H9 (cell line): ENCODE data around the gene TMEM190. TPM values are rescaled to one million over a fixed set of nuclear protein-coding genes. Genes with fewer than 3 reads are reported as not detected.

Experiments
- DNase-seq: peaks from one replicate; pipeline ENCODE4 v3.0.0-alpha.2; 2017
- H2AFZ ChIP-seq: one replicate; pipeline ENCODE4 v1.6.1; 2013; ENCODE audit warnings: mild to moderate bottlenecking, low read length, control low read depth, moderate library complexity
- H2AK5ac ChIP-seq: 2 replicates; pipeline ENCODE4 v1.6.1; 2013; ENCODE audit warnings: low read length, control low read depth, mixed read lengths; ENCODE audit not compliant: insufficient read length
- H2BK120ac ChIP-seq: one replicate; pipeline ENCODE4 v1.6.1; 2013; ENCODE audit warnings: low read depth, mild to moderate bottlenecking, low read length, control low read depth, inconsistent platforms; ENCODE audit not compliant: poor library complexity, severe bottlenecking
- H2BK12ac ChIP-seq: 2 replicates; pipeline ENCODE4 v1.6.1; 2013; ENCODE audit warnings: low read length, control low read depth, mixed read lengths, low read depth; ENCODE audit not compliant: insufficient read length
- H2BK15ac ChIP-seq: 2 replicates; pipeline ENCODE4 v1.6.1; 2013; ENCODE audit warnings: low read depth, low read length, control low read depth
- H2BK20ac ChIP-seq: one replicate; pipeline ENCODE4 v1.6.1; 2013; ENCODE audit warnings: low read depth, mild to moderate bottlenecking, low read length, control low read depth, inconsistent platforms; ENCODE audit not compliant: poor library complexity, severe bottlenecking
- H2BK5ac ChIP-seq: 2 replicates; pipeline ENCODE4 v1.6.1; 2013; ENCODE audit warnings: low read length, control low read depth, mixed read lengths; ENCODE audit not compliant: insufficient read length
- H3K14ac ChIP-seq: 2 replicates; pipeline ENCODE4 v1.6.1; 2013; ENCODE audit warnings: low read length, control low read depth; ENCODE audit not compliant: insufficient read depth
- H3K18ac ChIP-seq: 2 replicates; pipeline ENCODE4 v1.6.1; 2013; ENCODE audit warnings: low read depth, mild to moderate bottlenecking, mixed read lengths, low read length, control low read depth; ENCODE audit not compliant: insufficient read length
- H3K23ac ChIP-seq: 2 replicates; pipeline ENCODE4 v1.6.1; 2013; ENCODE audit warnings: low read length, control low read depth, mixed read lengths, low read depth; ENCODE audit not compliant: insufficient read length
- H3K23me2 ChIP-seq: 2 replicates; pipeline ENCODE4 v1.6.1; 2013; ENCODE audit warnings: low read depth, mild to moderate bottlenecking, mixed read lengths, low read length, control low read depth; ENCODE audit not compliant: insufficient read length, poor library complexity, severe bottlenecking
- H3K27ac ChIP-seq: 2 replicates; pipeline ENCODE4 v1.5.1; 2013; ENCODE audit warnings: low read length, control low read depth, mixed read lengths, low read depth; ENCODE audit not compliant: insufficient read length
- H3K27me3 ChIP-seq: 2 replicates; pipeline ENCODE4 v1.6.1; 2013; ENCODE audit warnings: low read length, control low read depth, inconsistent platforms; ENCODE audit not compliant: insufficient read depth
- H3K4ac ChIP-seq: 2 replicates; pipeline ENCODE4 v1.6.1; 2013; ENCODE audit warnings: low read depth, mild to moderate bottlenecking, control low read depth, inconsistent platforms, low read length, moderate library complexity
- H3K4me1 ChIP-seq: 2 replicates; pipeline ENCODE4 v1.6.1; 2013; ENCODE audit warnings: low read length, control low read depth, inconsistent platforms; ENCODE audit not compliant: insufficient read depth
- H3K4me2 ChIP-seq: 2 replicates; pipeline ENCODE4 v1.6.1; 2013; ENCODE audit warnings: low read length, control low read depth, mixed read lengths; ENCODE audit not compliant: insufficient read length, insufficient read depth
- H3K56ac ChIP-seq: 2 replicates; pipeline ENCODE4 v1.6.1; 2013; ENCODE audit warnings: low read depth, mild to moderate bottlenecking, mixed read lengths, low read length, control low read depth; ENCODE audit not compliant: insufficient read length
- H3K79me1 ChIP-seq: 2 replicates; pipeline ENCODE4 v1.6.1; 2013; ENCODE audit warnings: low read depth, mild to moderate bottlenecking, moderate library complexity, low read length, control low read depth, inconsistent platforms; ENCODE audit not compliant: insufficient read depth, poor library complexity, severe bottlenecking
- H3K79me2 ChIP-seq: 2 replicates; pipeline ENCODE4 v1.6.1; 2013; ENCODE audit warnings: low read length, control low read depth, inconsistent platforms; ENCODE audit not compliant: insufficient read depth
- H3K9ac ChIP-seq: 2 replicates; pipeline ENCODE4 v1.6.1; 2013; ENCODE audit warnings: low read length, control low read depth, mixed read lengths; ENCODE audit not compliant: insufficient read length; ENCODE audit errors: extremely low read depth
- H3K9me3 ChIP-seq: one replicate; pipeline ENCODE4 v1.6.1; 2013; ENCODE audit warnings: low read depth, low read length, inconsistent platforms; ENCODE audit not compliant: control insufficient read depth
- H3T11ph ChIP-seq: one replicate; pipeline ENCODE4 v1.6.1; 2013; ENCODE audit warnings: mild to moderate bottlenecking, low read length, control low read depth, inconsistent platforms
- H4K20me1 ChIP-seq: one replicate; pipeline ENCODE4 v1.6.1; 2013; ENCODE audit not compliant: control insufficient read depth, insufficient read length, insufficient read depth
- H4K5ac ChIP-seq: 2 replicates; pipeline ENCODE4 v1.6.1; 2013; ENCODE audit warnings: low read depth, mild to moderate bottlenecking, mixed read lengths, low read length, control low read depth; ENCODE audit not compliant: insufficient read length
- H4K8ac ChIP-seq: replicated peaks from 2 replicates; pipeline ENCODE4 v1.6.1; 2013; ENCODE audit warnings: low read length, control low read depth, mixed read lengths, low read depth; ENCODE audit not compliant: insufficient read length
- H4K91ac ChIP-seq: 2 replicates; pipeline ENCODE4 v1.6.1; 2013; ENCODE audit warnings: low read depth, mild to moderate bottlenecking, moderate library complexity, mixed read lengths, low read length, control low read depth; ENCODE audit not compliant: insufficient read length
- H3K27ac Mint-ChIP-seq, 3 experiments: 2 replicates in 2 of 3; 3 replicates in 1 of 3; pipeline ENCODE4 v1.8.0; 2020 to 2021; ENCODE audit warnings: mixed read lengths in 3 of 3, mild to moderate bottlenecking in 1 of 3, moderate library complexity in 1 of 3
- H3K27me3 Mint-ChIP-seq: 2 replicates; pipeline ENCODE4 v1.8.0; 2021; ENCODE audit warnings: low read depth, mild to moderate bottlenecking, moderate library complexity, mixed read lengths
- H3K36me3 Mint-ChIP-seq, 3 experiments: 2 replicates in 2 of 3; 3 replicates in 1 of 3; pipeline ENCODE4 v1.8.0; 2020 to 2021; ENCODE audit warnings: low read depth in 3 of 3, mixed read lengths in 3 of 3; ENCODE audit not compliant: insufficient read depth in 1 of 3
- H3K4me1 Mint-ChIP-seq, 2 experiments: 2 replicates each; pipeline ENCODE4 v1.8.0; 2020; ENCODE audit warnings: mixed read lengths in 2 of 2
- H3K4me3 Mint-ChIP-seq, 2 experiments: 2 replicates in 1 of 2; 3 replicates in 1 of 2; pipeline ENCODE4 v1.8.0; 2020 to 2021; ENCODE audit warnings: mild to moderate bottlenecking in 2 of 2, mixed read lengths in 2 of 2, moderate library complexity in 1 of 2
- H3K9me3 Mint-ChIP-seq, 2 experiments: 2 replicates in 1 of 2; 3 replicates in 1 of 2; pipeline ENCODE4 v1.8.0; 2020; ENCODE audit warnings: mild to moderate bottlenecking in 2 of 2, mixed read lengths in 2 of 2, moderate library complexity in 1 of 2
- CTCF ChIP-seq: fragments of 200-600 bp; sonication (generic); conservative IDR thresholded peaks from 3 replicates; pipeline ENCODE4 v1.8.0; 2021; ENCODE audit warnings: antibody characterized with exemption, mild to moderate bottlenecking
- WGBS: extraction: QIAGEN DNeasy Blood & Tissue Kit; methylation state at CpG from one replicate; pipeline ENCODE4 v1.1.7; 2013; ENCODE audit warnings: missing lambda C conversion rate, low lambda C conversion rate, mixed read lengths; ENCODE audit not compliant: insufficient read length; ENCODE audit errors: extremely low coverage; 5-methylcytosine and 5-hydroxymethylcytosine counted together
- total RNA-seq: library from RNA; stranded (reverse); gene quantifications from 2 replicates; pipeline ENCODE4 v1.2.1, GENCODE V29; 2021

TMEM190 gene
- total RNA-seq, 1 experiment from 2014 or later, result 1.5 TPM

- no peak for DNase-seq
- H2BK5ac ChIP-seq, result no peak overlapping the region
- peaks cover 53 to 73% of the 10 kb centered on the region in 2 experiments for H3K4me1 Mint-ChIP-seq
- no peaks in the 10 kb centered on the region for H4K20me1 ChIP-seq
- H2BK12ac ChIP-seq, result no peak overlapping the region
- no CpG with 5 or more reads among the region's 10 CpGs for WGBS
- H3K4me1 ChIP-seq, result peaks cover 2% of the 10 kb centered on the region; the same call in 1 of the 2 replicates
- no peak for TF ChIP-seq CTCF
- H3K36me3 Mint-ChIP-seq, result peaks cover 20 to 62% (median 47%) of the 10 kb centered on the region in 3 experiments; a peak in 6 of 7 replicates
- peaks cover 5% of the 10 kb centered on the region; the same call in 1 of the 2 replicates for H3K27me3 ChIP-seq
- no peak overlapping the region for H3K18ac ChIP-seq
- peak overlapping the region; percentile 22 to 72; a peak in 3 of 5 replicates for H3K4me3 Mint-ChIP-seq
- H2BK120ac ChIP-seq, result no peak overlapping the region
- no peak overlapping the region for H4K8ac ChIP-seq
- no peak overlapping the region for H3K4me2 ChIP-seq
- H3K9me3 ChIP-seq, result no peaks in the 10 kb centered on the region
- H2BK20ac ChIP-seq, result no peak overlapping the region
- H3K9ac ChIP-seq, result no peak overlapping the region
- H3K79me1 ChIP-seq, result no peaks in the 10 kb centered on the region
- H3K56ac ChIP-seq, result no peak overlapping the region
- no peak overlapping the region for H3K27ac ChIP-seq
- H2AK5ac ChIP-seq, result no peak overlapping the region
- peaks cover 22% of the 10 kb centered on the region for H3K27me3 Mint-ChIP-seq
- H3K14ac ChIP-seq, result peak overlapping the region; percentile 23
- no peaks in the 10 kb centered on the region; a peak in 1 of 5 replicates for H3K9me3 Mint-ChIP-seq
- H3K27ac Mint-ChIP-seq, result peak overlapping the region; percentile 75 to 99 (median 92); a peak in 5 of 7 replicates
- no peak overlapping the region for H3K4ac ChIP-seq
- peaks cover 3% of the 10 kb centered on the region for H3K23me2 ChIP-seq
- no peak overlapping the region for H2BK15ac ChIP-seq
- no peak overlapping the region for H2AFZ ChIP-seq
- no peak overlapping the region for H3K23ac ChIP-seq
- H3K79me2 ChIP-seq, result no peaks in the 10 kb centered on the region
- H4K91ac ChIP-seq, result no peak overlapping the region
- H3T11ph ChIP-seq, result no peak overlapping the region
- no peak overlapping the region for H4K5ac ChIP-seq
Measured at GRCh38 chr19:55347442-55348009, 29.1 kb upstream of the TMEM190 start.
